ENCODE results near the gene LHX3. TPM values are rescaled to one million over a fixed set of nuclear protein-coding genes. Genes with fewer than 3 reads are reported as not detected.

The LHX3 gene
- total and polyA plus RNA-seq, 12 donors = not detected

DNA sequence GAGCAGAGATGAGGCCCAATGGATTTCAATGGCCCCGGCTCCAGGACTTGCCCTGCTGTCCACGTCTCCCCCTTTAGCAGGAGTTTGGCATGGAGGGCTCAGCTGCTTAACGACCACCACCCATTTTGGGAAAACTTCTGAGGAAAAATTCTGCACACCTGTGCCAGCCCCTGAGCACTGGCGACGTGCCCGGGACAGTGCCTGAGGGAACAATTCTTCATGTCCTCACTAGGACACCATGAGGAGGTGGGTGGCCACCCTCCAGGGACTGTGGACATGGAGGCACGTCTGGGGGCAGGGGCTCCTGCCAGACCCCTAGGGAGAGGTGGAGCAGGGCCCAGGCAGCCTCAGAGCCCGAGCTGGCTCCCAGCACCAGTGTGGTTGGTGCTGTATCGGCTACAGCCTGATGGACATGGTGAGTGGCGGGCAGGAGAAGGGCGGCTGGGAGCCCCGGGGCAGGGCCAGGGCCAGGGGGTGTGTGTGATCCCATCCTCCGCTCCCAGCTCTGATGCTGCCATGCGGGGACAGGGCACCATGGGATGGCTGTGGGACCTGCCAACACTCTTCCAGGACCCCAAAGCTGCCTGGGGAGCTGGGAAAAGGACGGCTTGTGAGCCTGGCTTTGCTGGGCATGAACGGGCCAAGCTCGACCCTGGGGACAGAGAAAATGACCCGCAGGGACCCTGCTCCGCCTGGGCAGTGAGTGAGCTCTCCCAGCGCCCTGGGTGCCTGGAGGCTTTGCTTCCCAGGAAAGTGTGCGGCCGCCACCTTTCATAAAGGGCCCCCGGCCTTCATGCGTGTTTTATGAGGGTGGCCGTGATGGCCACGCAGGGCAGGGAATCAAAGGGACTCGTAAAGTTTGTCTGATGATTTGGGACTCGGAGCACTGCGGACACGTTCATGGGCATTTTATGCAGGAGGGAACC lies 44.3 kb upstream of the LHX3 start:
- WGBS, 4 donors = 59 to 77% (median 69%) methylated on average over 20 to 30 of the region's 30 CpGs
- no peaks in the 10 kb centered on the region for H3K9me3 ChIP-seq (replicated peaks in 1 of 3)
- no peaks in the 10 kb centered on the region for H3K27me3 ChIP-seq
- no peak overlapping the region for H3K4me3 ChIP-seq
- peak overlapping the region in 2 of 5 donors; percentile 3 to 56 for H3K27ac ChIP-seq
- no peak for DNase-seq
- TF ChIP-seq, protein P1, sequence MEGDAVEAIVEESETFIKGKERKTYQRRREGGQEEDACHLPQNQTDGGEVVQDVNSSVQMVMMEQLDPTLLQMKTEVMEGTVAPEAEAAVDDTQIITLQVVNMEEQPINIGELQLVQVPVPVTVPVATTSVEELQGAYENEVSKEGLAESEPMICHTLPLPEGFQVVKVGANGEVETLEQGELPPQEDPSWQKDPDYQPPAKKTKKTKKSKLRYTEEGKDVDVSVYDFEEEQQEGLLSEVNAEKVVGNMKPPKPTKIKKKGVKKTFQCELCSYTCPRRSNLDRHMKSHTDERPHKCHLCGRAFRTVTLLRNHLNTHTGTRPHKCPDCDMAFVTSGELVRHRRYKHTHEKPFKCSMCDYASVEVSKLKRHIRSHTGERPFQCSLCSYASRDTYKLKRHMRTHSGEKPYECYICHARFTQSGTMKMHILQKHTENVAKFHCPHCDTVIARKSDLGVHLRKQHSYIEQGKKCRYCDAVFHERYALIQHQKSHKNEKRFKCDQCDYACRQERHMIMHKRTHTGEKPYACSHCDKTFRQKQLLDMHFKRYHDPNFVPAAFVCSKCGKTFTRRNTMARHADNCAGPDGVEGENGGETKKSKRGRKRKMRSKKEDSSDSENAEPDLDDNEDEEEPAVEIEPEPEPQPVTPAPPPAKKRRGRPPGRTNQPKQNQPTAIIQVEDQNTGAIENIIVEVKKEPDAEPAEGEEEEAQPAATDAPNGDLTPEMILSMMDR (IDR thresholded peaks at IDR 0.05) = no peak
- TF ChIP-seq POLR2A (IDR thresholded peaks at IDR 0.05) = no peak
- peaks cover 16 to 24% of the 10 kb centered on the region in 2 donors for H3K4me1 ChIP-seq (replicated peaks in 1 of 2)
- no peaks in the 10 kb centered on the region for H3K36me3 ChIP-seq (replicated peaks in 1 of 2)
- intact Hi-C loops (cut with DNase I) = no loop called here

DNA sequence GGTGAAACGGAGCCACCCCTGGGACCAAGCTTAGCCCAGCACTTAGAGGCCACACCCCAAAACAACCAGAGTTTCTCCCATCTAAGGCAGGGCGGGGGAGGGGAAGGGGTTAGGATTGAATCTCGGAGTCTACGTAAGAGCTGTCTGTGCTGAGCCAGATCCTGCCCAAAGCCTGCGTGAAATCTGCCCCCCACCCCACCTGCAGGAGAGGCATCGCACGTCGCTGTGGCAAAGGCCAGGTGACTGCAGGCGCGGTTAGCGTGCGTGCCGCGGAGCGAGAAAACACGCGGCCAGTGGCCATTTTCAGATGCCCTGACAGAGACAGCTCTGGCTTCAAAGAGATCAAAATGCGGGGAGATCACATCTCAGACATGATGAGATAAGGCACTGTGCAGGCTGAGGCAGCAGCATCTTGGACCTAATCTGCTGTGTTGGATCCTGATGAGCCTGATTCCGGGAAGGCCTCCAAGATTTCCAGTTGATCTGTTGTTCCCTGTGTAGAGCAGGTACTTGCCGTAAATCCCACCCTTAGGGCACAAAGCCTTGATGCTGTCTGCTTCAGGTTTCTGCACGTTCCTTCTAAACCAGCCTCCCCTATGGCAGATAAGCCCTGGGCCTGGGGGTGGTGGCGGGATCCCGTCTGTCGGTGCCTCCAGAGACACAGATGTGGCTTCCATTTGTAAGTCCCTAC lies 43.2 kb upstream of the LHX3 start:
- 91 to 93% (median 91%) methylated on average over 20 to 24 of the region's 24 CpGs for WGBS, 4 donors
- intact Hi-C loops (cut with DNase I) = no loop called here

DNA sequence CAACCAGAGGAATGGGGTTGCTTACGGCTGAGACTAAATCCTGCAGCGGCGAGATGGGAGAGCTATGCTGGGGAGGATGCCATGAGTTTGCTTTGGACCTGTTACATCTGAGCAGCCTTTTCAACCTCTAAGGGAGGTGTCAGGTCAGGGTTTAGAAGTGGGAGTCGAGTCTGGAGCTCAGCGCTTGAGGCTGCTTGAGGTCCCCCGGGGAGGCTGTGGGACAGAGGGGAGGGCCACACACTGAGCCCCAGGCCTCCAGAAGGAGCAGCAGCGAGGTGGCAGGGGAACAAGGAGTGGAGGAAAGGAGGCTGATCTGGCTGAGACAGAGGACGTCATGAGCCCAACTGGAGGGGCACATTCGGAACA lies 42.6 kb upstream of the LHX3 start:
- DNase-seq = no peak
- intact Hi-C loops (cut with DNase I) = no loop called here
- H3K27me3 ChIP-seq = no peaks in the 10 kb centered on the region
- peaks cover 12 to 32% of the 10 kb centered on the region in 2 donors for H3K4me1 ChIP-seq (replicated peaks in 1 of 2)
- H3K27ac ChIP-seq = no peak overlapping the region
- WGBS, 4 donors = 64 to 79% (median 71%) methylated on average over 7 to 9 of the region's 9 CpGs
- TF ChIP-seq POLR2A (IDR thresholded peaks at IDR 0.05) = no peak
- TF ChIP-seq, protein P1 (IDR thresholded peaks at IDR 0.05) = no peak
- no peak overlapping the region for H3K4me3 ChIP-seq
- no peaks in the 10 kb centered on the region for H3K36me3 ChIP-seq (replicated peaks in 1 of 2)
- H3K9me3 ChIP-seq (replicated peaks in 1 of 3) = no peaks in the 10 kb centered on the region

More for the DNA sequence above, 43.2 kb upstream of the LHX3 start:
- DNase-seq = no peak
- H3K4me3 ChIP-seq = no peak overlapping the region
- no peaks in the 10 kb centered on the region for H3K9me3 ChIP-seq (replicated peaks in 1 of 3)
- no peaks in the 10 kb centered on the region for H3K27me3 ChIP-seq
- H3K27ac ChIP-seq = no peak overlapping the region
- no peak for TF ChIP-seq POLR2A (IDR thresholded peaks at IDR 0.05)
- TF ChIP-seq, protein P1 (IDR thresholded peaks at IDR 0.05) = no peak
- no peaks in the 10 kb centered on the region for H3K36me3 ChIP-seq (replicated peaks in 1 of 2)
- H3K4me1 ChIP-seq (replicated peaks in 1 of 2) = peaks cover 12 to 32% of the 10 kb centered on the region in 2 donors

DNA sequence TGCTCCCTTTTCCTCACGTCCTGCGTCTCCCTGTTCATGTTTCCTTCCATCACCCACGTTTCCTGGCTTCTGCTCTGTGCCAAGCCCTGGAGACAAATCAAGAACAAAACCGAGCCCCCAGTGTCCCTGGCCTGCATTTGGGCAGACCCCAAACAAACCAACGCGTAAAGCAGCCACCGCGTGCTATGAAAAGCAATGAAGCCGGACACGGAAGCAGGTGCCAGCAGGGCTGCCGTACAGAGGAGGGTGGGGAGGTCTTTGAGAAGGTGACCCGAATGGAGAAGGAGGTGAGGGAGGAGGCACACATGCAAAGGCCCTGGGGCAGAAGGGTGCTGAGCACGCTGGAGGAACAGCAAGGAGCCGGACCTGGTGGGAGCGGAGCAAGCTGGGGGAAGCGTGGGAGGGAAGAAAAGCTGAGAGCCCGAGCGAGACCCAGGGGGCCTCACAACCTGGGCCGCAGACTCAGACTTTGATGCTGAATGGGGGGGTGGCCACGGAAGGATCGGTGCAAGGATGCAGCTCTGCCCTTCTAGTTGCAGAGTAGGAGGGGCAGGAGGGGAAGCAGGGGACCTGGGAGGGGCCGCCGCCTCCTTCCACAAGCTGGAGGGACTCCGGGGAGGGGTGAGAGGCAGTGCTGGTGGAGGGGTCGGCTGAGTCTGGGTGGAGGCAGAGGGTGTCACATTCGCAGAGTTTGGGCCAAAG lies 42.1 kb upstream of the LHX3 start:
- Histone ChIP-seq H3K9me3 (replicated peaks in 1 of 3) (no peaks in the 10 kb centered on the region), H3K4me3 (no peak overlapping the region), H3K36me3 (replicated peaks in 1 of 2) (no peaks in the 10 kb centered on the region), H3K27me3 (no peaks in the 10 kb centered on the region), H3K4me1 (replicated peaks in 1 of 2) (peaks cover 12 to 32% of the 10 kb centered on the region in 2 donors), H3K27ac (no peak overlapping the region)
- intact Hi-C loops (cut with DNase I) = no loop called here
- WGBS, 4 donors = 81 to 86% (median 85%) methylated on average over 26 of the region's 26 CpGs
- DNase-seq = no peak
- TF ChIP-seq POLR2A (IDR thresholded peaks at IDR 0.05) = no peak
- TF ChIP-seq, protein P1 (IDR thresholded peaks at IDR 0.05) = no peak
